Keratinocyte (primary cell): ENCODE results near the gene SETBP1. TPM values are rescaled to one million over a fixed set of nuclear protein-coding genes. Genes with fewer than 3 reads are reported as not detected.
"Not testable (repeated sequence)": the region's sequence is repeated elsewhere in the genome, so short reads cannot be mapped to it uniquely, and the experiment has no call there.

ENCODE experiments used
- DNase-seq: peaks from one replicate; pipeline ENCODE4 v3.0.0-alpha.2; 2011; ENCODE audit warnings: low read depth, missing footprints, low spot score
- FAIRE-seq: peaks from 2 replicates; lab custom pipeline; 2011; peaks lifted over from hg19 to GRCh38; lab: Jason Lieb, UNC
- H2AFZ ChIP-seq: 2 replicates; pipeline ENCODE4 v1.6.0; 2012; ENCODE audit warnings: low read length, control low read depth, inconsistent platforms; ENCODE audit not compliant: control insufficient read depth
- H3K27ac ChIP-seq: 2 replicates; pipeline ENCODE4 v1.5.1; 2011; ENCODE audit warnings: low read length; ENCODE audit not compliant: control insufficient read depth, insufficient read depth
- H3K27me3 ChIP-seq: 3 replicates; pipeline ENCODE4 v1.6.0; 2011; ENCODE audit warnings: low read length; ENCODE audit not compliant: control insufficient read depth, insufficient read depth; ENCODE audit errors: extremely low read depth
- H3K36me3 ChIP-seq, 2 experiments: 2 replicates in 1 of 2; 3 replicates in 1 of 2; pipeline ENCODE4 v1.5.1; 2011; ENCODE audit warnings: low read length in 2 of 2, mild to moderate bottlenecking in 1 of 2; ENCODE audit not compliant: control insufficient read depth in 2 of 2, insufficient read depth in 2 of 2; ENCODE audit errors: extremely low read depth in 1 of 2
- H3K4me1 ChIP-seq: 3 replicates; pipeline ENCODE4 v1.5.1; 2011; ENCODE audit warnings: low read length; ENCODE audit not compliant: control insufficient read depth, insufficient read depth; ENCODE audit errors: extremely low read depth
- H3K4me2 ChIP-seq: 3 replicates; pipeline ENCODE4 v1.6.0; 2011; ENCODE audit warnings: low read depth, low read length; ENCODE audit not compliant: control insufficient read depth, insufficient read depth; ENCODE audit errors: extremely low read depth
- H3K4me3 ChIP-seq, 3 experiments: fragments of 200-600 bp in 1 of 3; sonication (generic) in 1 of 3; 2 replicates in 2 of 3; 3 replicates in 1 of 3; pipeline ENCODE4 v1.5.1; 2011 to 2016; ENCODE audit warnings: low read length in 3 of 3, mild to moderate bottlenecking in 3 of 3, control low read depth in 2 of 3, inconsistent platforms in 1 of 3, low read depth in 1 of 3, mixed read lengths in 1 of 3, mixed run types in 1 of 3, moderate library complexity in 1 of 3; ENCODE audit not compliant: control insufficient read depth in 2 of 3, insufficient read depth in 2 of 3; ENCODE audit errors: extremely low read depth in 1 of 3
- H3K79me2 ChIP-seq: 2 replicates; pipeline ENCODE4 v1.6.0; 2012; ENCODE audit warnings: low read length; ENCODE audit not compliant: control insufficient read depth, insufficient read depth
- H3K9ac ChIP-seq: 3 replicates; pipeline ENCODE4 v1.6.0; 2011; ENCODE audit warnings: low read length; ENCODE audit not compliant: control insufficient read depth, insufficient read depth; ENCODE audit errors: extremely low read depth
- H3K9me1 ChIP-seq: 3 replicates; pipeline ENCODE4 v1.6.0; 2011; ENCODE audit warnings: low read length; ENCODE audit not compliant: control insufficient read depth, insufficient read depth; ENCODE audit errors: extremely low read depth
- H3K9me3 ChIP-seq: 2 replicates; pipeline ENCODE4 v1.5.1; 2012; ENCODE audit warnings: low read depth, low read length; ENCODE audit not compliant: control insufficient read depth
- H4K20me1 ChIP-seq: 3 replicates; pipeline ENCODE4 v1.6.0; 2011; ENCODE audit warnings: low read length; ENCODE audit not compliant: control insufficient read depth, insufficient read depth; ENCODE audit errors: extremely low read depth
- CTCF ChIP-seq, 3 experiments: IDR thresholded peaks in 1 of 3; conservative IDR thresholded peaks in 1 of 3; optimal IDR thresholded peaks in 1 of 3; 2 replicates in 2 of 3; 3 replicates in 1 of 3; pipeline versions ENCODE3 to v1.5.1; 2011; ENCODE audit warnings: low read length in 3 of 3, mild to moderate bottlenecking in 3 of 3, moderate library complexity in 2 of 3, control low read depth in 1 of 3, inconsistent platforms in 1 of 3; ENCODE audit not compliant: insufficient read depth in 2 of 3; ENCODE audit errors: extremely low read depth in 1 of 3
- EZH2 ChIP-seq: IDR thresholded peaks from one replicate; pipeline ENCODE4 v1.6.1; 2012; ENCODE audit warnings: inconsistent platforms, mild to moderate bottlenecking, low read length, moderate library complexity
- dilution Hi-C: fragments of 300-500 bp; cut with MboI; formaldehyde crosslinking; loops from one replicate; pipeline ENCODE4 v1.7.0; 2020; ENCODE audit warnings: low sequenced_read_pairs; ENCODE audit not compliant: extremely low pct_ligation_motif_present
- polyA plus RNA-seq, 5 experiments: library from polyadenylated mRNA; depleted of rRNA in 3 of 5; stranded (reverse) in 3 of 5; stranded (forward) in 1 of 5; unstranded in 1 of 5; fragments of >200 nt; gene quantifications; 1 replicate in 1 of 5; 2 replicates in 3 of 5; 3 replicates in 1 of 5; pipeline versions ENCODE4 v1.2.1 to v1.2.3, GENCODE V29; 2011 to 2012; ENCODE audit warnings: missing spikeins in 2 of 5, low read depth in 1 of 5, low replicate concordance in 1 of 5

SETBP1 gene
- polyA plus RNA-seq, 1 donor (not counting 4 experiments of a cell fraction or from before 2014, with no cell fraction given) = 3.3 TPM

GRCh38 chr18:44799382-44799906, 118.8 kb downstream of the SETBP1 start:
- H2AFZ ChIP-seq = no peak overlapping the region
- H3K9ac ChIP-seq = no peak overlapping the region
- H3K27me3 ChIP-seq = no peaks in the 10 kb centered on the region
- H4K20me1 ChIP-seq = no peaks in the 10 kb centered on the region
- no peak overlapping the region for H3K4me2 ChIP-seq
- TF ChIP-seq EZH2 (no peak), CTCF (optimal IDR thresholded peaks at IDR 0.05 in 1 of 3, IDR thresholded peaks at IDR 0.05 in 1 of 3, conservative IDR thresholded peaks at IDR 0.05 in 1 of 3; ENCODE audit: extremely low read depth in 1 of 3, insufficient read depth in 2 of 3, low read length in 3 of 3) (no peak)
- peaks cover 0 to 3% of the 10 kb centered on the region in 2 experiments for H3K36me3 ChIP-seq
- H3K9me1 ChIP-seq = no peaks in the 10 kb centered on the region
- no peak overlapping the region for H3K27ac ChIP-seq
- H3K4me1 ChIP-seq = peaks cover 4% of the 10 kb centered on the region
- dilution Hi-C loops = no loop called here
- FAIRE-seq = no peak
- no peak for DNase-seq
- no peak overlapping the region for H3K4me3 ChIP-seq
- H3K79me2 ChIP-seq = no peaks in the 10 kb centered on the region
- H3K9me3 ChIP-seq = no peaks in the 10 kb centered on the region

- Histone ChIP-seq H3K27me3 (no peaks in the 10 kb centered on the region), H4K20me1 (no peaks in the 10 kb centered on the region), H3K79me2 (no peaks in the 10 kb centered on the region), H3K4me1 (peaks cover 4% of the 10 kb centered on the region), H3K36me3 (peaks cover 0 to 5% of the 10 kb centered on the region in 2 experiments), H3K9me3 (no peaks in the 10 kb centered on the region), H3K9me1 (no peaks in the 10 kb centered on the region), H3K9ac (no peak overlapping the region), H3K4me3 (no peak overlapping the region), H3K27ac (no peak overlapping the region), H2AFZ (no peak overlapping the region), H3K4me2 (no peak overlapping the region)
- FAIRE-seq (no peak), DNase-seq (no peak)
- dilution Hi-C loops = no loop called here
- TF ChIP-seq CTCF (optimal IDR thresholded peaks at IDR 0.05 in 1 of 3, IDR thresholded peaks at IDR 0.05 in 1 of 3, conservative IDR thresholded peaks at IDR 0.05 in 1 of 3; ENCODE audit: extremely low read depth in 1 of 3, insufficient read depth in 2 of 3, low read length in 3 of 3) (no peak), EZH2 (no peak)
Observed at GRCh38 chr18:44799907-44800421, 119.3 kb downstream of the SETBP1 start.

GRCh38 chr18:44800766-44801165, 120.1 kb downstream of the SETBP1 start:
- H3K9me1 ChIP-seq, DNase-seq, H3K79me2 ChIP-seq, H3K4me1 ChIP-seq, H4K20me1 ChIP-seq, H3K9me3 ChIP-seq, H3K9ac ChIP-seq, H2AFZ ChIP-seq, H3K36me3 ChIP-seq, dilution Hi-C loops, FAIRE-seq, H3K27me3 ChIP-seq, H3K27ac ChIP-seq, H3K4me2 ChIP-seq, H3K4me3 ChIP-seq: not testable (repeated sequence)
